Neural progenitor cell (in vitro differentiated cells): ENCODE data around the gene FBXO27. TPM values are rescaled to one million over a fixed set of nuclear protein-coding genes. Genes with fewer than 3 reads are reported as not detected.

Experiments used
- DNase-seq: peaks from one replicate; pipeline ENCODE4 v3.0.0-alpha.2; 2016; ENCODE audit warnings: low spot score
- H2AFZ ChIP-seq: fragments of 200-600 bp; sonication (generic); replicated peaks from 2 replicates; pipeline ENCODE4 v1.6.1; 2016; ENCODE audit warnings: antibody characterized with exemption
- H3F3A ChIP-seq: fragments of 200-600 bp; sonication (generic); 2 replicates; pipeline ENCODE4 v1.6.1; 2016; ENCODE audit warnings: antibody characterized with exemption, low read depth
- H3K27ac ChIP-seq: fragments of 200-600 bp; sonication (generic); 2 replicates; pipeline ENCODE4 v1.5.1; 2016; ENCODE audit warnings: mild to moderate bottlenecking
- H3K27me3 ChIP-seq: fragments of 200-600 bp; sonication (generic); 2 replicates; pipeline ENCODE4 v1.6.1; 2016; ENCODE audit warnings: mild to moderate bottlenecking, moderate library complexity
- H3K36me3 ChIP-seq: fragments of 200-600 bp; sonication (generic); 2 replicates; pipeline ENCODE4 v1.5.1; 2016
- H3K4me1 ChIP-seq: fragments of 200-600 bp; sonication (generic); 2 replicates; pipeline ENCODE4 v1.6.1; 2016; ENCODE audit warnings: mixed run types
- H3K4me2 ChIP-seq: fragments of 200-600 bp; sonication (generic); 2 replicates; pipeline ENCODE4 v1.6.1; 2016
- H3K4me3 ChIP-seq: fragments of 200-600 bp; sonication (generic); 2 replicates; pipeline ENCODE4 v1.5.1; 2016
- H3K79me2 ChIP-seq: fragments of 200-600 bp; sonication (generic); 2 replicates; pipeline ENCODE4 v1.6.1; 2016; ENCODE audit warnings: low read depth
- H3K9ac ChIP-seq: fragments of 200-600 bp; sonication (generic); 2 replicates; pipeline ENCODE4 v1.6.1; 2016
- H3K9me3 ChIP-seq: fragments of 200-600 bp; sonication (generic); 2 replicates; pipeline ENCODE4 v1.5.1; 2016; ENCODE audit warnings: low read depth
- H4K20me1 ChIP-seq: fragments of 200-600 bp; sonication (generic); 2 replicates; pipeline ENCODE4 v1.6.1; 2016; ENCODE audit warnings: low read depth
- H3K27ac Mint-ChIP-seq: 3 replicates; pipeline ENCODE4 v1.8.0; 2021; ENCODE audit warnings: mixed read lengths
- H3K27me3 Mint-ChIP-seq: 2 replicates; pipeline ENCODE4 v1.8.0; 2022; ENCODE audit warnings: low read depth, mild to moderate bottlenecking, inconsistent platforms, moderate library complexity, mixed read lengths; ENCODE audit not compliant: insufficient read depth
- H3K36me3 Mint-ChIP-seq: 3 replicates; pipeline ENCODE4 v1.8.0; 2021; ENCODE audit warnings: mixed read lengths
- H3K4me1 Mint-ChIP-seq: 3 replicates; pipeline ENCODE4 v1.8.0; 2021; ENCODE audit warnings: mixed read lengths
- H3K4me3 Mint-ChIP-seq: 3 replicates; pipeline ENCODE4 v1.8.0; 2021; ENCODE audit warnings: mild to moderate bottlenecking, moderate library complexity, mixed read lengths
- H3K9me3 Mint-ChIP-seq: 3 replicates; pipeline ENCODE4 v1.8.0; 2020; ENCODE audit warnings: mixed read lengths
- CTCF ChIP-seq: fragments of 200-600 bp; sonication (generic); IDR thresholded peaks from 2 replicates; pipeline ENCODE4 v1.5.1; 2017; ENCODE audit warnings: antibody characterized with exemption, mild to moderate bottlenecking
- EZH2 ChIP-seq: fragments of 200-600 bp; sonication (generic); IDR thresholded peaks from 2 replicates; pipeline ENCODE4 v1.6.1; 2017; ENCODE audit warnings: antibody characterized with exemption, mild to moderate bottlenecking, moderate library complexity
- EZH2phosphoT487 ChIP-seq: fragments of 200-600 bp; sonication (generic); IDR thresholded peaks from 2 replicates; pipeline ENCODE4 v1.6.1; 2017; ENCODE audit warnings: antibody characterized with exemption
- total RNA-seq: library from RNA; depleted of rRNA; stranded (reverse); fragments of >200 nt; gene quantifications from 2 replicates; pipeline ENCODE4 v1.2.3, GENCODE V29; 2015; ENCODE audit warnings: low replicate concordance

Gene FBXO27
- total RNA-seq, 1 donor from 2014 or later: 3.1 TPM

GRCh38 chr19:39064405-39064804 lies 32.1 kb upstream of the FBXO27 start:
- H3K4me3 ChIP-seq: no peak overlapping the region
- no peaks in the 10 kb centered on the region for H3K9me3 ChIP-seq
- peaks cover 12% of the 10 kb centered on the region for H3K27me3 Mint-ChIP-seq
- no peak overlapping the region for H3K27ac ChIP-seq
- H3K9ac ChIP-seq: no peak overlapping the region
- no peaks in the 10 kb centered on the region for H3K4me1 ChIP-seq
- H3K36me3 Mint-ChIP-seq: no peaks in the 10 kb centered on the region
- no peak for TF ChIP-seq CTCF
- no peak for TF ChIP-seq EZH2phosphoT487
- no peak for TF ChIP-seq EZH2
- H3K4me1 Mint-ChIP-seq: peaks cover 4% of the 10 kb centered on the region
- H2AFZ ChIP-seq: no peak overlapping the region
- H3K79me2 ChIP-seq: no peaks in the 10 kb centered on the region
- no peak overlapping the region for H3K4me2 ChIP-seq
- H3K36me3 ChIP-seq: no peaks in the 10 kb centered on the region
- no peaks in the 10 kb centered on the region for H3F3A ChIP-seq
- H3K27ac Mint-ChIP-seq: no peak overlapping the region
- no peak for DNase-seq
- H3K4me3 Mint-ChIP-seq: no peak overlapping the region
- no peaks in the 10 kb centered on the region for H3K27me3 ChIP-seq
- H3K9me3 Mint-ChIP-seq: peaks cover 5% of the 10 kb centered on the region
- H4K20me1 ChIP-seq: no peaks in the 10 kb centered on the region

DNA sequence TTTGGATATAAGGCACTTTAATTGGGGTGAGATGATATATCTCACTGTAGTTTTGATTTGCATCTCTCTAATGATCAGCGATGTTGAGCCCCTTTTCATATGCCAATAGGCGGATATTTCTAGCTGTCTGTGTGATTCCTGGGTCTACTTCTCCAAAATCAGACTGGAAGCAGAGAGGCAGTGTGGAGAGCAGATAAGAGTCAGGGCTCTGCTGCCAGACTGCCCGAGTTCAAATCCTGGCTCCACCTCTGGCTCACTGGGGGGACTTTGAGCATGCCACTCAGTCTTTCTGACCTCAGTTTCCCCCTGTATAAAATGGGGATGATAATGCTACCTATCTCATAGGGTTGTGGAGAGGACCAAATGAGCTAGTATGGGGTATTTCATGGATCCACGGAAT lies 27.8 kb upstream of the FBXO27 start:
- TF ChIP-seq CTCF (no peak), EZH2 (no peak), EZH2phosphoT487 (no peak)
- H3K27ac ChIP-seq: no peak overlapping the region
- no peaks in the 10 kb centered on the region for H3K27me3 ChIP-seq
- H4K20me1 ChIP-seq: no peaks in the 10 kb centered on the region
- H3K9me3 ChIP-seq: no peaks in the 10 kb centered on the region
- no peak overlapping the region for H3K4me3 Mint-ChIP-seq
- H2AFZ ChIP-seq: no peak overlapping the region
- no peaks in the 10 kb centered on the region for H3K4me1 ChIP-seq
- H3K27me3 Mint-ChIP-seq: peaks cover 2% of the 10 kb centered on the region
- H3K79me2 ChIP-seq: no peaks in the 10 kb centered on the region
- H3K36me3 ChIP-seq: no peaks in the 10 kb centered on the region
- no peak overlapping the region for H3K4me2 ChIP-seq
- no peaks in the 10 kb centered on the region for H3K36me3 Mint-ChIP-seq
- no peak overlapping the region for H3K9ac ChIP-seq
- no peak overlapping the region for H3K4me3 ChIP-seq
- no peaks in the 10 kb centered on the region for H3F3A ChIP-seq
- H3K4me1 Mint-ChIP-seq: no peaks in the 10 kb centered on the region
- DNase-seq: no peak
- no peak overlapping the region for H3K27ac Mint-ChIP-seq
- peaks cover 5% of the 10 kb centered on the region for H3K9me3 Mint-ChIP-seq

GRCh38 chr19:39059302-39059701 lies 27.0 kb upstream of the FBXO27 start:
- Mint-ChIP-seq H3K4me3 (no peak overlapping the region), H3K9me3 (peaks cover 5% of the 10 kb centered on the region), H3K4me1 (no peaks in the 10 kb centered on the region), H3K27ac (no peak overlapping the region), H3K36me3 (no peaks in the 10 kb centered on the region), H3K27me3 (peaks cover 2% of the 10 kb centered on the region)
- Histone ChIP-seq H3K27me3 (no peaks in the 10 kb centered on the region), H3K4me3 (no peak overlapping the region), H3K27ac (no peak overlapping the region), H3K9me3 (no peaks in the 10 kb centered on the region), H3K4me1 (no peaks in the 10 kb centered on the region), H3K36me3 (no peaks in the 10 kb centered on the region), H2AFZ (no peak overlapping the region), H3K79me2 (no peaks in the 10 kb centered on the region), H3F3A (no peaks in the 10 kb centered on the region), H4K20me1 (no peaks in the 10 kb centered on the region), H3K4me2 (no peak overlapping the region), H3K9ac (no peak overlapping the region)
- TF ChIP-seq EZH2phosphoT487: no peak
- no peak for TF ChIP-seq CTCF
- no peak for TF ChIP-seq EZH2
- no peak for DNase-seq
